Measurements from ENCODE around the gene GALNT7. TPM values are rescaled to one million over a fixed set of nuclear protein-coding genes. Genes with fewer than 3 reads are reported as not detected.

Gene GALNT7
- total and polyA plus RNA-seq, 10 of the 15 experiments (the other 5 are each of a cell fraction or from before 2014, with no cell fraction given) = 14.2 to 33.2 (median 28.9) TPM

GRCh38 chr4:173274744-173275143 lies 106.1 kb downstream of the GALNT7 start:
- H3K4me2 ChIP-seq (ENCODE audit: control insufficient read depth, insufficient read depth) = no peak overlapping the region
- TF ChIP-seq NFIC (IDR thresholded peaks at IDR 0.05; ENCODE audit: low read depth, low read length) = no peak
- TF ChIP-seq BRCA1 (IDR thresholded peaks at IDR 0.05; ENCODE audit: low read depth, low read length) = no peak
- TF ChIP-seq, protein P1, sequence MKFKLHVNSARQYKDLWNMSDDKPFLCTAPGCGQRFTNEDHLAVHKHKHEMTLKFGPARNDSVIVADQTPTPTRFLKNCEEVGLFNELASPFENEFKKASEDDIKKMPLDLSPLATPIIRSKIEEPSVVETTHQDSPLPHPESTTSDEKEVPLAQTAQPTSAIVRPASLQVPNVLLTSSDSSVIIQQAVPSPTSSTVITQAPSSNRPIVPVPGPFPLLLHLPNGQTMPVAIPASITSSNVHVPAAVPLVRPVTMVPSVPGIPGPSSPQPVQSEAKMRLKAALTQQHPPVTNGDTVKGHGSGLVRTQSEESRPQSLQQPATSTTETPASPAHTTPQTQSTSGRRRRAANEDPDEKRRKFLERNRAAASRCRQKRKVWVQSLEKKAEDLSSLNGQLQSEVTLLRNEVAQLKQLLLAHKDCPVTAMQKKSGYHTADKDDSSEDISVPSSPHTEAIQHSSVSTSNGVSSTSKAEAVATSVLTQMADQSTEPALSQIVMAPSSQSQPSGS (IDR thresholded peaks at IDR 0.05; ENCODE audit: low read length) = no peak
- no peak for TF ChIP-seq SREBF1 (IDR thresholded peaks at IDR 0.05; ENCODE audit: low read length)
- TF ChIP-seq YBX1 (IDR thresholded peaks at IDR 0.05) = no peak
- ChIA-PET RAD21 (ENCODE audit: unreplicated experiment) (interaction anchor here (1.1 to 3.1 kb wide), 3 partner anchors 17 to 261 kb away, joined by 3 to 9 read pairs (median 6); no protein-coding TSS in a partner anchor), SMC1A (ENCODE audit: uncharacterized antibody, unreplicated experiment) (interaction anchor here (1.2 to 3.7 kb wide), 6 partner anchors 8 to 261 kb away, joined by 3 to 17 read pairs (median 4); no protein-coding TSS in a partner anchor), CTCF (interaction anchor here (0.6 to 4.9 kb wide), 7 partner anchors 10 to 263 kb away, joined by 3 to 40 read pairs (median 7); no protein-coding TSS in a partner anchor), POLR2A (no interaction called here)
- peaks cover 0 to 6% of the 10 kb centered on the region in 2 experiments; a peak in 1 of 4 replicates for H3K36me3 ChIP-seq (ENCODE audit: control insufficient read depth in 2 of 2, insufficient read depth in 2 of 2, low read length in 1 of 2)
- no peaks in the 10 kb centered on the region for H3K4me1 ChIP-seq (ENCODE audit: control insufficient read depth, insufficient read depth, low read length)
- no peaks in the 10 kb centered on the region for H3K27me3 ChIP-seq (replicated peaks in 1 of 2; ENCODE audit: control insufficient read depth in 2 of 2, insufficient read depth in 2 of 2, low read length in 1 of 2)
- no peaks in the 10 kb centered on the region for H3K9me3 ChIP-seq (replicated peaks; ENCODE audit: control insufficient read depth, insufficient read depth, low read length)
- in situ Hi-C loops (cut with MboI) (no loop called here), intact Hi-C loops (cut with micrococcal nuclease; ENCODE audit: unreplicated experiment) (no loop called here)
- H3K27ac ChIP-seq (ENCODE audit: control insufficient read depth, insufficient read depth) = no peak overlapping the region
- no peak overlapping the region for H3K9ac ChIP-seq (ENCODE audit: control insufficient read depth, insufficient read depth, low read length)
- H2AFZ ChIP-seq (ENCODE audit: control insufficient read depth, low read depth, low read length) = no peak overlapping the region
- no peak for ATAC-seq
- 93% methylated on average over 4 of the region's 4 CpGs for WGBS (ENCODE audit: insufficient coverage, insufficient replicate concordance, low lambda C conversion rate, missing lambda C conversion rate)
- H3K4me3 ChIP-seq = no peak overlapping the region
- no peak for DNase-seq (ENCODE audit: low read depth, low spot score)
- BruUV-seq (replicated peaks) = no TSS peak
- no peaks in the 10 kb centered on the region for H3K79me2 ChIP-seq (ENCODE audit: control insufficient read depth, insufficient read depth, low read length)
- no peaks in the 10 kb centered on the region for H4K20me1 ChIP-seq (ENCODE audit: control insufficient read depth, insufficient read depth)
- no peak for FAIRE-seq

DNA sequence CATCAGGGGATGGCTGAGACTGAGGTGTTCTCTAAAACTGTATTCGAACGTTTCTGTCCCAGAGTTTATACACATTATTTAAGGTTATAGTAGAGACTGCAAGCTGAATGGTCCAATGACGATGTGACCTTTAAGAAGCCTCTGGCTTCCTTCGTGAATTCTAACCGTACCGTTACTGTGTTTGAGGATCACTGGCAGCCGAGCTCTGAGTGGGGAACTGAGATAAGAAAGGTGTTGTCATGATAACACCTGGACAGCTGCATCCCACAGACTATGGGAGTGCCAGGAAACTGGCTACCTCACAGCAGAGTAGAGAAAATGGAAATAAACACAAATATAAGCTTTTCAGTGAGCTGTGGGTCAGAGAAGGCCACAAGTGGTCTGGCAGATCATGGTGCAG lies 106.5 kb downstream of the GALNT7 start:
- H2AFZ ChIP-seq (ENCODE audit: control insufficient read depth, low read depth, low read length) = no peak overlapping the region
- BruUV-seq (replicated peaks) = no TSS peak
- no peaks in the 10 kb centered on the region for H3K9me3 ChIP-seq (replicated peaks; ENCODE audit: control insufficient read depth, insufficient read depth, low read length)
- in situ Hi-C loops (cut with MboI) (no loop called here), intact Hi-C loops (cut with micrococcal nuclease; ENCODE audit: unreplicated experiment) (no loop called here)
- H3K4me2 ChIP-seq (ENCODE audit: control insufficient read depth, insufficient read depth) = no peak overlapping the region
- ChIA-PET CTCF (interaction anchor here (1.0 to 4.9 kb wide), 6 partner anchors 10 to 264 kb away, joined by 4 to 40 read pairs (median 8); no protein-coding TSS in a partner anchor), SMC1A (ENCODE audit: uncharacterized antibody, unreplicated experiment) (interaction anchor here (0.9 to 3.7 kb wide), 4 partner anchors 7 to 262 kb away, joined by 4 to 17 read pairs (median 4); no protein-coding TSS in a partner anchor), RAD21 (ENCODE audit: unreplicated experiment) (interaction anchor here (1.4 to 3.1 kb wide), 2 partner anchors 11 to 26 kb away, joined by 3 to 9 read pairs; no protein-coding TSS in a partner anchor), POLR2A (no interaction called here)
- H4K20me1 ChIP-seq (ENCODE audit: control insufficient read depth, insufficient read depth) = no peaks in the 10 kb centered on the region
- H3K4me1 ChIP-seq (ENCODE audit: control insufficient read depth, insufficient read depth, low read length) = no peaks in the 10 kb centered on the region
- no peak overlapping the region for H3K27ac ChIP-seq (ENCODE audit: control insufficient read depth, insufficient read depth)
- ATAC-seq (no peak), DNase-seq (ENCODE audit: low read depth, low spot score) (no peak), FAIRE-seq (no peak)
- H3K9ac ChIP-seq (ENCODE audit: control insufficient read depth, insufficient read depth, low read length) = no peak overlapping the region
- no peaks in the 10 kb centered on the region for H3K79me2 ChIP-seq (ENCODE audit: control insufficient read depth, insufficient read depth, low read length)
- H3K27me3 ChIP-seq (replicated peaks in 1 of 2; ENCODE audit: control insufficient read depth in 2 of 2, insufficient read depth in 2 of 2, low read length in 1 of 2) = no peaks in the 10 kb centered on the region
- peaks cover 0 to 6% of the 10 kb centered on the region in 2 experiments; a peak in 1 of 4 replicates for H3K36me3 ChIP-seq (ENCODE audit: control insufficient read depth in 2 of 2, insufficient read depth in 2 of 2, low read length in 1 of 2)
- H3K4me3 ChIP-seq = no peak overlapping the region
- 97% methylated on average over 7 of the region's 7 CpGs for WGBS (ENCODE audit: insufficient coverage, insufficient replicate concordance, low lambda C conversion rate, missing lambda C conversion rate)
- no peak for TF ChIP-seq ELK1 (IDR thresholded peaks at IDR 0.05; ENCODE audit: low read depth, low read length)
- no peak for TF ChIP-seq NR2F1 (conservative IDR thresholded peaks at IDR 0.05)
- no peak for TF ChIP-seq HDGF (IDR thresholded peaks at IDR 0.05)
- no peak for TF ChIP-seq STAT1 (conservative IDR thresholded peaks at IDR 0.05)
- TF ChIP-seq MXI1 (IDR thresholded peaks at IDR 0.05; ENCODE audit: low read depth, low read length) = no peak
- TF ChIP-seq, protein P2, sequence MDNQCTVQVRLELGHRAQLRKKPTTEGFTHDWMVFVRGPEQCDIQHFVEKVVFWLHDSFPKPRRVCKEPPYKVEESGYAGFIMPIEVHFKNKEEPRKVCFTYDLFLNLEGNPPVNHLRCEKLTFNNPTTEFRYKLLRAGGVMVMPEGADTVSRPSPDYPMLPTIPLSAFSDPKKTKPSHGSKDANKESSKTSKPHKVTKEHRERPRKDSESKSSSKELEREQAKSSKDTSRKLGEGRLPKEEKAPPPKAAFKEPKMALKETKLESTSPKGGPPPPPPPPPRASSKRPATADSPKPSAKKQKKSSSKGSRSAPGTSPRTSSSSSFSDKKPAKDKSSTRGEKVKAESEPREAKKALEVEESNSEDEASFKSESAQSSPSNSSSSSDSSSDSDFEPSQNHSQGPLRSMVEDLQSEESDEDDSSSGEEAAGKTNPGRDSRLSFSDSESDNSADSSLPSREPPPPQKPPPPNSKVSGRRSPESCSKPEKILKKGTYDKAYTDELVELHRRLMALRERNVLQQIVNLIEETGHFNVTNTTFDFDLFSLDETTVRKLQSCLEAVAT (IDR thresholded peaks at IDR 0.05) = no peak

Data from GM12878 (cell line).